Measurements from ENCODE around the gene MRM1. TPM values are rescaled to one million over a fixed set of nuclear protein-coding genes. Genes with fewer than 3 reads are reported as not detected.

The MRM1 gene, protein sequence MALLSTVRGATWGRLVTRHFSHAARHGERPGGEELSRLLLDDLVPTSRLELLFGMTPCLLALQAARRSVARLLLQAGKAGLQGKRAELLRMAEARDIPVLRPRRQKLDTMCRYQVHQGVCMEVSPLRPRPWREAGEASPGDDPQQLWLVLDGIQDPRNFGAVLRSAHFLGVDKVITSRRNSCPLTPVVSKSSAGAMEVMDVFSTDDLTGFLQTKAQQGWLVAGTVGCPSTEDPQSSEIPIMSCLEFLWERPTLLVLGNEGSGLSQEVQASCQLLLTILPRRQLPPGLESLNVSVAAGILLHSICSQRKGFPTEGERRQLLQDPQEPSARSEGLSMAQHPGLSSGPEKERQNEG
- total RNA-seq (ENCODE audit: low replicate concordance): 2.1 and 3.7 TPM in 2 replicates

DNA sequence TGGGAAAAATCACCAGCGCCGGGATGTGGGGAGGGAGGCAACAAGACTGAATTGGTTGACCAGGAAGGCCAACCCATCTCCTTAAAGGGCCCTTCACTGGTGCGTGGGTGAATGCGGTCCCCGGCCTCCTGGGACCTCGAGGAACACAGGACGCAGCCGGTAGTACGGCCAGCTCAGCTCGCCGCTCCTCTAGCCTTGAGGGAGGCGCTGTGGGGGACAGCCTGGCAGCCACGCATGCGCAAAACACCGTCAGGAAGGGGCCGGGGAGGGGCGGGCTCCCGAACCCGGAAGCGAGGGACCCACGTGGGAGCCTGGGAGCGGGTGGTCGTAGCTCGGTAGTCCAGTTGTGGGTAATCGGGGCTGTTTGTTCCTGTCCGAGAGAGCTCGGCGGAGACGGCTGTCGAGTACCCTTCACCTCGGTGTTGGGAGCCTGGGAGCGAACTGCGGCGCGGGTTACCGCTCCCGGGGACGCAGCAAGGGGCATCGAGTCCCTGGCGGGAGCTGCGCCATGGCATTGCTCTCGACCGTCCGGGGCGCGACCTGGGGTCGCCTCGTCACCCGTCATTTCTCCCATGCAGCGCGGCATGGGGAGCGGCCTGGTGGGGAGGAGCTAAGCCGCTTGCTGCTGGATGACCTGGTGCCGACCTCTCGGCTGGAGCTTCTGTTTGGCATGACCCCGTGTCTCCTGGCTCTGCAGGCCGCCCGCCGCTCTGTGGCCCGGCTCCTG is at the start of gene MRM1:
MRM1 (plus strand) TSS at position 281 of the 727 bp plus-strand sequence; CDS start at position 509, 228 bp downstream.

DNA sequence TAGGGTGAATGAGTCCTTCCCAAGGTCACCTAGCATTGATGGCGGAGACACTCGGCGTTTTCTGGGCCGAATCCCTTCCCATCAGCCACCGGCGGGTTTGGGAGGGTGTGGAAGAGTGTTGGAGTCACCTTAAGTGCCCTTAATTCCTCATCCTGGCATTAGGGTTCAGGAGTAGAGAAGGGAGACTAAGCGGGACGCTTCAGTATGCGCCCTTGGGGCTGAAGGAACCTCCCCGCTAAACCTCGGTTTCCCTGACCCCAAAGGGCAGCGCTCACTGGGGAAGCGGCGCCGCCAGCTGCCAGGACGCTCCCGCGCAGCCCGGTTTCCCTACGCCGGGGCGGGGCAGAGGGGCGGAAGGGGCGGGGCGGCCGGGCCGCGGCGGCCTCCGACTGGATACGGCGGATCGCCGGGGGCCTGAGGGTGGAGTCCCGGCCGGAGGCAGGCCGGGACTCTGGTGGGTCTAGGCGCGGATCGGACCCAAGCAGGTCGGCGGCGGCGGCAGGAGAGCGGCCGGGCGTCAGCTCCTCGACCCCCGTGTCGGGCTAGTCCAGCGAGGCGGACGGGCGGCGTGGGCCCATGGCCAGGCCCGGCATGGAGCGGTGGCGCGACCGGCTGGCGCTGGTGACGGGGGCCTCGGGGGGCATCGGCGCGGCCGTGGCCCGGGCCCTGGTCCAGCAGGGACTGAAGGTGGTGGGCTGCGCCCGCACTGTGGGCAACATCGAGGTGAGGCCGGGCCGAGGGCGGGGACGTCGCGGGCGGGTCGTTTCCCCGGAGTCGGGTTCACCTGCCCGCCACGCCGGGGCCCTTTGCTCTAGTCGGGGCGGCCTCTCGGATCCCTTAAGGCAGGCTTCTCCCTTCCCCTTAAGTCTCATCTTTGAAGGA is 9.7 kb upstream of the MRM1 start, which contains the start of gene DHRS11:
DHRS11 (plus strand) TSS at position 446 of the 882 bp plus-strand sequence; CDS start at position 577, 131 bp downstream.

Other genes with a start within 250 kb of the MRM1 start
- gene TBC1D3H, start 213.1 kb upstream of the MRM1 start, total RNA-seq (ENCODE audit: low replicate concordance): not detected in 2 replicates
- 24.5 and 31.7 TPM in 2 replicates for gene ZNHIT3, start 114.9 kb upstream of the MRM1 start, total RNA-seq (ENCODE audit: low replicate concordance)
- 22.1 and 44.7 TPM in 2 replicates for gene MYO19, start 66.7 kb upstream of the MRM1 start, total RNA-seq (ENCODE audit: low replicate concordance)
- gene PIGW, start 66.6 kb upstream of the MRM1 start, total RNA-seq (ENCODE audit: low replicate concordance): 0.70 and 5.3 TPM in 2 replicates
- gene GGNBP2, start 56.7 kb upstream of the MRM1 start, total RNA-seq (ENCODE audit: low replicate concordance): 53.6 and 197 TPM in 2 replicates
- gene DHRS11, start 9.7 kb upstream of the MRM1 start, total RNA-seq (ENCODE audit: low replicate concordance): 3.9 and 4.7 TPM in 2 replicates

Measured in smooth muscle cell of the coronary artery (primary cell).